ENCODE data around the gene CNTNAP2. TPM values are rescaled to one million over a fixed set of nuclear protein-coding genes. Genes with fewer than 3 reads are reported as not detected.

Gene CNTNAP2
- total and polyA plus RNA-seq, 9 of the 15 experiments (the other 6 are each of a cell fraction or from before 2014, with no cell fraction given), result 0.04 to 0.62 (median 0.09) TPM; not detected in 4

DNA sequence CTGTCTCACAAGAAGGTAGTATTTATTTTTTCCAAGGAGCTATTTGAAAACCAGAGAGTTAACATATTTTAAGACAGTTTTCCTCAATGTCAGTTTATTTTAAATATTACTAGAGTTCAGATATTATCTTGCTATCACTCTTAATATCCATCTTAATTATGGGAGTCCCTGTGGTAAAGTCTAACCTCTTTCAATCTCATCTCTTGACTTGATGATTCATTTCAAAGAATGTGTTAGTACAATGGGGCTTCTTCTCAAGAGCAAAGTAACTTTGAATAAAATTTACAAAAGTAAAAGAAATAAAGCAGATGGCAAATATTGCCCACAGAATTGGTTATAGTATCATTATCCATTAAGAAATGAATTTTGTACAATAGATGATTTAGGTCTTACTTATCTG lies 1742.9 kb downstream of the CNTNAP2 start:
- intact Hi-C loops (cut with micrococcal nuclease) (no loop called here), in situ Hi-C loops (cut with MboI) (no loop called here)
- BruUV-seq (replicated peaks), result no TSS peak
- H3K9me3 ChIP-seq (replicated peaks; ENCODE audit: control insufficient read depth, insufficient read depth, low read depth, low read length), result 0 out of 2 replicates have a peak, but pooled peaks cover 2% of the 10 kb centered on the region
- H3K27ac ChIP-seq (ENCODE audit: extremely low read depth, low read depth, low read length), result no peak overlapping the region
- no peak overlapping the region for H2AFZ ChIP-seq (ENCODE audit: low read depth, low read length)
- H3K4me1 ChIP-seq (replicated peaks in 1 of 2; ENCODE audit: control insufficient read depth in 2 of 2, insufficient read depth in 2 of 2, low read length in 2 of 2), result no peaks in the 10 kb centered on the region
- H3K79me2 ChIP-seq (ENCODE audit: control insufficient read depth, insufficient read depth, low read length), result no peaks in the 10 kb centered on the region
- FAIRE-seq (no peak), ATAC-seq (no peak), DNase-seq (ENCODE audit: extremely low read depth in 1 of 4, low spot score in 3 of 4) (no peak)
- H3K36me3 ChIP-seq (ENCODE audit: control insufficient read depth, insufficient read depth, low read length), result no peaks in the 10 kb centered on the region
- ChIA-PET POLR2A (no interaction called here), CTCF (ENCODE audit: low intra/inter-chr PET ratio) (no interaction called here)
- H3K4me2 ChIP-seq (ENCODE audit: insufficient read depth, low read length), result no peak overlapping the region
- no peak overlapping the region for H3K9ac ChIP-seq (ENCODE audit: insufficient read depth in 1 of 2, low read depth in 2 of 2, low read length in 2 of 2)
- H4K20me1 ChIP-seq (replicated peaks; ENCODE audit: control insufficient read depth, insufficient read depth, low read length), result no peaks in the 10 kb centered on the region
- no peaks in the 10 kb centered on the region for H3K9me1 ChIP-seq (ENCODE audit: control insufficient read depth, insufficient read depth, low read length)
- no peak overlapping the region for H3K4me3 ChIP-seq
- TF ChIP-seq TAF7 (tag; IDR thresholded peaks at IDR 0.05), result no peak
- TF ChIP-seq SRSF9 (IDR thresholded peaks at IDR 0.05; ENCODE audit: borderline replicate concordance, low read depth, low read length), result no peak
- TF ChIP-seq ARID1B (IDR thresholded peaks at IDR 0.05), result no peak
- TF ChIP-seq JUN (IDR thresholded peaks at IDR 0.05; ENCODE audit: borderline replicate concordance, low read depth, low read length), result no peak
- TF ChIP-seq JUN (CRISPR knock-in tag; IDR thresholded peaks at IDR 0.05; ENCODE audit: borderline replicate concordance), result no peak
- TF ChIP-seq SP1 (CRISPR knock-in tag; IDR thresholded peaks at IDR 0.05), result no peak
- TF ChIP-seq, protein P1, sequence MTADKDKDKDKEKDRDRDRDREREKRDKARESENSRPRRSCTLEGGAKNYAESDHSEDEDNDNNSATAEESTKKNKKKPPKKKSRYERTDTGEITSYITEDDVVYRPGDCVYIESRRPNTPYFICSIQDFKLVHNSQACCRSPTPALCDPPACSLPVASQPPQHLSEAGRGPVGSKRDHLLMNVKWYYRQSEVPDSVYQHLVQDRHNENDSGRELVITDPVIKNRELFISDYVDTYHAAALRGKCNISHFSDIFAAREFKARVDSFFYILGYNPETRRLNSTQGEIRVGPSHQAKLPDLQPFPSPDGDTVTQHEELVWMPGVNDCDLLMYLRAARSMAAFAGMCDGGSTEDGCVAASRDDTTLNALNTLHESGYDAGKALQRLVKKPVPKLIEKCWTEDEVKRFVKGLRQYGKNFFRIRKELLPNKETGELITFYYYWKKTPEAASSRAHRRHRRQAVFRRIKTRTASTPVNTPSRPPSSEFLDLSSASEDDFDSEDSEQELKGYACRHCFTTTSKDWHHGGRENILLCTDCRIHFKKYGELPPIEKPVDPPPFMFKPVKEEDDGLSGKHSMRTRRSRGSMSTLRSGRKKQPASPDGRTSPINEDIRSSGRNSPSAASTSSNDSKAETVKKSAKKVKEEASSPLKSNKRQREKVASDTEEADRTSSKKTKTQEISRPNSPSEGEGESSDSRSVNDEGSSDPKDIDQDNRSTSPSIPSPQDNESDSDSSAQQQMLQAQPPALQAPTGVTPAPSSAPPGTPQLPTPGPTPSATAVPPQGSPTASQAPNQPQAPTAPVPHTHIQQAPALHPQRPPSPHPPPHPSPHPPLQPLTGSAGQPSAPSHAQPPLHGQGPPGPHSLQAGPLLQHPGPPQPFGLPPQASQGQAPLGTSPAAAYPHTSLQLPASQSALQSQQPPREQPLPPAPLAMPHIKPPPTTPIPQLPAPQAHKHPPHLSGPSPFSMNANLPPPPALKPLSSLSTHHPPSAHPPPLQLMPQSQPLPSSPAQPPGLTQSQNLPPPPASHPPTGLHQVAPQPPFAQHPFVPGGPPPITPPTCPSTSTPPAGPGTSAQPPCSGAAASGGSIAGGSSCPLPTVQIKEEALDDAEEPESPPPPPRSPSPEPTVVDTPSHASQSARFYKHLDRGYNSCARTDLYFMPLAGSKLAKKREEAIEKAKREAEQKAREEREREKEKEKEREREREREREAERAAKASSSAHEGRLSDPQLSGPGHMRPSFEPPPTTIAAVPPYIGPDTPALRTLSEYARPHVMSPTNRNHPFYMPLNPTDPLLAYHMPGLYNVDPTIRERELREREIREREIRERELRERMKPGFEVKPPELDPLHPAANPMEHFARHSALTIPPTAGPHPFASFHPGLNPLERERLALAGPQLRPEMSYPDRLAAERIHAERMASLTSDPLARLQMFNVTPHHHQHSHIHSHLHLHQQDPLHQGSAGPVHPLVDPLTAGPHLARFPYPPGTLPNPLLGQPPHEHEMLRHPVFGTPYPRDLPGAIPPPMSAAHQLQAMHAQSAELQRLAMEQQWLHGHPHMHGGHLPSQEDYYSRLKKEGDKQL (CRISPR knock-in tag; IDR thresholded peaks at IDR 0.05; ENCODE audit: borderline replicate concordance), result no peak
- TF ChIP-seq ZNF584 (CRISPR knock-in tag; IDR thresholded peaks at IDR 0.05; ENCODE audit: low read depth), result no peak
- TF ChIP-seq RFX5 (IDR thresholded peaks at IDR 0.05; ENCODE audit: low read depth, low read length), result no peak
- TF ChIP-seq ZNF217 (CRISPR knock-in tag; IDR thresholded peaks at IDR 0.05), result no peak
- TF ChIP-seq SMARCE1 (IDR thresholded peaks at IDR 0.05), result no peak
- no peak for TF ChIP-seq SMARCA5 (IDR thresholded peaks at IDR 0.05)
- H3K27me3 ChIP-seq (ENCODE audit: control insufficient read depth in 2 of 2, insufficient read depth in 2 of 2, low read length in 2 of 2), result no peaks in the 10 kb centered on the region
